Upper lobe of left lung (tissue), 4 donors: ENCODE data around the gene PFAS.

Experiments used
- EP300 ChIP-seq, 4 donors: sonication (generic); formaldehyde crosslinking; IDR thresholded peaks; one replicate each; pipeline ENCODE4 v1.5.1; 2017; ENCODE audit warnings: antibody characterized with exemption in 4 of 4, control low read depth in 2 of 4
- POLR2A ChIP-seq, 4 donors: fragments of 450-650 bp; IDR thresholded peaks; one replicate each; pipeline ENCODE4 v1.5.1; 2016 to 2017; ENCODE audit warnings: antibody characterized with exemption in 4 of 4, mild to moderate bottlenecking in 2 of 4
- POLR2AphosphoS5 ChIP-seq, 2 donors: sonication (generic); formaldehyde crosslinking; IDR thresholded peaks; one replicate each; pipeline ENCODE4 v1.5.1; 2017; ENCODE audit warnings: antibody characterized with exemption in 2 of 2
- TF ChIP-seq, protein P1 (sequence below), 6 experiments: fragments of 450-650 bp in 4 of 6; fragments of 200-600 bp in 2 of 6; sonication (generic) in 2 of 6; IDR thresholded peaks; one replicate each; pipeline ENCODE4 v1.5.1; 2016 to 2019; ENCODE audit warnings: antibody characterized with exemption in 6 of 6

DNA sequence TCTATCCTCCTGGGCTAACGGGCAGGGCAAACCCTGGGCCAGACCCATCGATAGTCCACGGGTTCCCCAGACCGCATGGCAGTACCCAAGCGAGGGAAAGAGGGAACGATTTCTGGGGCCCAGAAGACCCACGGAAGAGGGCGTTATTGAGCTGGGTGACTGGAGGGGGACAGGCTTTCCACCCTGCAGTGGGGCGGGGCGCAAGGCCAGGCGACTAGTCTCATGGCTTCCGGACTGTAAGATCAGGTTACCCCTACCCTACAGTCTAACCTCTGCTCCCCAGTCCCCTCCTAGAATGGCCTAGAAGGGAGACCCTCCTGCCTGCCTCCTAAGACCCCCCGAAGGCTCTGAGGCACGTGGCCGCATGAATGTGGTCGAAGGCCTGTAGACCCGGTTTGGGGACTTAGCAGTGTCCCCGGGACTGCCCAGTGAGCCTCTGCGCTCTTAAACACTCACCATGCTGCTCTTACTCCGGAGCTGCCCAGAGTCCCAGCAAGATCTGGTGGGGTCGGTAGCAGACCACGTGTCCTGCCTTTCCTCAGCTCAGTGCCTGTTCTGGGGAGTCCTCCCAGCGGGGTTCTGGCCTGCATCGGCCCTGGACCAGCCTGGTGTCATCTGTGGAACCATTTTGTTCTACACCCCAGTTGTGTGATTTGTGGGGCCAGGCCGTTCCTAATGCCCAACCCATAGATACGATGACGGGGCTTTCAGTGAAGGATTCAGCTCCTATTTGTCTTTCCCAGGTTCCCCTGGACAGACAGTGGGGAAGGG lies 25.5 kb upstream of the PFAS start:
- TF ChIP-seq, protein P1, sequence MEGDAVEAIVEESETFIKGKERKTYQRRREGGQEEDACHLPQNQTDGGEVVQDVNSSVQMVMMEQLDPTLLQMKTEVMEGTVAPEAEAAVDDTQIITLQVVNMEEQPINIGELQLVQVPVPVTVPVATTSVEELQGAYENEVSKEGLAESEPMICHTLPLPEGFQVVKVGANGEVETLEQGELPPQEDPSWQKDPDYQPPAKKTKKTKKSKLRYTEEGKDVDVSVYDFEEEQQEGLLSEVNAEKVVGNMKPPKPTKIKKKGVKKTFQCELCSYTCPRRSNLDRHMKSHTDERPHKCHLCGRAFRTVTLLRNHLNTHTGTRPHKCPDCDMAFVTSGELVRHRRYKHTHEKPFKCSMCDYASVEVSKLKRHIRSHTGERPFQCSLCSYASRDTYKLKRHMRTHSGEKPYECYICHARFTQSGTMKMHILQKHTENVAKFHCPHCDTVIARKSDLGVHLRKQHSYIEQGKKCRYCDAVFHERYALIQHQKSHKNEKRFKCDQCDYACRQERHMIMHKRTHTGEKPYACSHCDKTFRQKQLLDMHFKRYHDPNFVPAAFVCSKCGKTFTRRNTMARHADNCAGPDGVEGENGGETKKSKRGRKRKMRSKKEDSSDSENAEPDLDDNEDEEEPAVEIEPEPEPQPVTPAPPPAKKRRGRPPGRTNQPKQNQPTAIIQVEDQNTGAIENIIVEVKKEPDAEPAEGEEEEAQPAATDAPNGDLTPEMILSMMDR (IDR thresholded peaks at IDR 0.05) = peak in 1 of 6 experiments; percentile 38
- TF ChIP-seq POLR2A (IDR thresholded peaks at IDR 0.05) = no peak
- TF ChIP-seq EP300 (IDR thresholded peaks at IDR 0.05) = no peak
- TF ChIP-seq POLR2AphosphoS5 (IDR thresholded peaks at IDR 0.05) = no peak
